GM12878 (cell line): ENCODE data around the gene AGXT.

Source experiments
- MEF2A ChIP-seq: IDR thresholded peaks from 2 replicates; pipeline ENCODE4 v1.6.1; 2011; ENCODE audit warnings: low read depth, mild to moderate bottlenecking, low read length, moderate library complexity; ENCODE audit not compliant: insufficient read depth
- MYC ChIP-seq: IDR thresholded peaks from 2 replicates; pipeline ENCODE4 v1.6.1; 2011; ENCODE audit warnings: mild to moderate bottlenecking, low read length, moderate library complexity, inconsistent platforms; ENCODE audit not compliant: insufficient read depth, insufficient replicate concordance, insufficient read length, severe bottlenecking
- POLR2A ChIP-seq: IDR thresholded peaks from 2 replicates; pipeline ENCODE4 v1.6.1; 2011; ENCODE audit warnings: low read depth, mild to moderate bottlenecking, low read length
- RAD21 ChIP-seq: IDR thresholded peaks from 2 replicates; pipeline ENCODE4 v1.6.1; 2011; ENCODE audit warnings: mild to moderate bottlenecking, low read depth, low read length, moderate library complexity; ENCODE audit not compliant: insufficient read depth
- RELA ChIP-seq: fragments of 450-650 bp; IDR thresholded peaks from 2 replicates; pipeline ENCODE4 v1.8.0; 2014; ENCODE audit warnings: borderline replicate concordance; ENCODE audit not compliant: partially characterized antibody
- SMAD1 ChIP-seq: fragments of 450-650 bp; IDR thresholded peaks from 2 replicates; pipeline ENCODE4 v1.6.1; 2018; ENCODE audit warnings: mild to moderate bottlenecking, low read depth; ENCODE audit not compliant: partially characterized antibody
- SP1 ChIP-seq: IDR thresholded peaks from one replicate; pipeline ENCODE4 v1.6.1; 2011; ENCODE audit warnings: low read depth, low read length
- TF ChIP-seq, protein P1 (sequence below), 3 experiments: IDR thresholded peaks in 2 of 3; conservative IDR thresholded peaks in 1 of 3; 2 replicates each; pipeline ENCODE4 v1.5.1; 2011; ENCODE audit warnings: low read depth in 3 of 3, low read length in 3 of 3, mild to moderate bottlenecking in 3 of 3, control low read depth in 2 of 3, moderate library complexity in 2 of 3, inconsistent platforms in 1 of 3, mixed read lengths in 1 of 3; ENCODE audit not compliant: control insufficient read depth in 2 of 3, insufficient read depth in 1 of 3; ENCODE audit errors: extremely low read depth in 1 of 3
- TF ChIP-seq, protein P2 (sequence below): IDR thresholded peaks from 2 replicates; pipeline ENCODE4 v1.6.1; 2012; ENCODE audit warnings: low read depth, low read length, improper control_type of control experiment

DNA sequence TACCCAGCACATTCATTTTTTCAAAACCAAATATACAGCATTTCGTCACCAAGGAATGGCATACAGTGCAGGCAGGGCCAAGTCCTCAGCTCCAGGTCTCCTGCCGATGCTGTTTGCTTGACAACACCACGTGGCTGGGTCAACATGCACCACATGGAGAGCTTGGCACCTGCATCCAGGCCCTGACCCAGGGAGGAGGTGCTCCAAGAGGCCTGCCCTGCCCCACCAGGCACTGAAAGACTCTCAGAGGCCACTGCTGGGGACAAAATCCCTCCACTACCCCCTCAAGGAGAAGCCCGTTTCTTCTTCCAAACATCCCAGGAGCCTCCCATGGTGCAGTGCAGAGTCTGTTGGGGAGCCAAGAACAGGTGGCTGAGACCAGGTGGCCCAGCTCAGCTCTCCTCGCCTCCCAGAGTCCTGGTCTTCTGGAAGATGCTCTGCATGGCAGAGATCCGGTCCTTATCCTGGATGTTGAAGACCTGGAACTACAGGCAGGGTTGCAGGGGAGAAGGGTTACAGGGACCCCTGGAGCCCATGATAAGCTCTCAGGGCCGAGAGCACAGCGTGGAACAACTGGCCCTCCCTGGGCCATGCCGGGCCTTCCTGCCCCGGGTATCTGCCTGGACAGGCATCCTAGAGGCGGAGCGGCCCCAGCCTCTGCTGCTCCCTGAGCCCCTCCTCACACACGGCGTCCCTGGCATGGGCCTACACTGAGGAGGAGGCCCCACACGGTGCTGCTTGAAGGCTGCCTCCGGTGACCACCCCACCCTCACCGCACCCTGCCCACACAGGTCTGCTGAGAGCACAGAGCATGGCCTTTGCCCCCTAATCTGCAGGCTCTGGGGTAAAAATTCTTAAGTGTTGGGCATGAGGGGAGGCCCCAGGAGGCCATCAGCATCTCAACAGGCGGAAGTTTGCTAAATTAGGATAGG lies 18.3 kb downstream of the AGXT start:
- TF ChIP-seq, protein P1, sequence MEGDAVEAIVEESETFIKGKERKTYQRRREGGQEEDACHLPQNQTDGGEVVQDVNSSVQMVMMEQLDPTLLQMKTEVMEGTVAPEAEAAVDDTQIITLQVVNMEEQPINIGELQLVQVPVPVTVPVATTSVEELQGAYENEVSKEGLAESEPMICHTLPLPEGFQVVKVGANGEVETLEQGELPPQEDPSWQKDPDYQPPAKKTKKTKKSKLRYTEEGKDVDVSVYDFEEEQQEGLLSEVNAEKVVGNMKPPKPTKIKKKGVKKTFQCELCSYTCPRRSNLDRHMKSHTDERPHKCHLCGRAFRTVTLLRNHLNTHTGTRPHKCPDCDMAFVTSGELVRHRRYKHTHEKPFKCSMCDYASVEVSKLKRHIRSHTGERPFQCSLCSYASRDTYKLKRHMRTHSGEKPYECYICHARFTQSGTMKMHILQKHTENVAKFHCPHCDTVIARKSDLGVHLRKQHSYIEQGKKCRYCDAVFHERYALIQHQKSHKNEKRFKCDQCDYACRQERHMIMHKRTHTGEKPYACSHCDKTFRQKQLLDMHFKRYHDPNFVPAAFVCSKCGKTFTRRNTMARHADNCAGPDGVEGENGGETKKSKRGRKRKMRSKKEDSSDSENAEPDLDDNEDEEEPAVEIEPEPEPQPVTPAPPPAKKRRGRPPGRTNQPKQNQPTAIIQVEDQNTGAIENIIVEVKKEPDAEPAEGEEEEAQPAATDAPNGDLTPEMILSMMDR (IDR thresholded peaks at IDR 0.05 in 2 of 3, conservative IDR thresholded peaks at IDR 0.05 in 1 of 3; ENCODE audit: control insufficient read depth in 2 of 3, extremely low read depth in 1 of 3, insufficient read depth in 1 of 3, low read depth in 3 of 3, low read length in 3 of 3), result no peak
- TF ChIP-seq RELA (no peak), POLR2A (no peak), MYC (no peak), SMAD1 (no peak), SP1 (no peak), MEF2A (no peak), RAD21 (no peak)
- TF ChIP-seq, protein P2, sequence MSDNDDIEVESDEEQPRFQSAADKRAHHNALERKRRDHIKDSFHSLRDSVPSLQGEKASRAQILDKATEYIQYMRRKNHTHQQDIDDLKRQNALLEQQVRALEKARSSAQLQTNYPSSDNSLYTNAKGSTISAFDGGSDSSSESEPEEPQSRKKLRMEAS, result no peak
